HG03521 (cell line): Measurements from ENCODE around the gene CARHSP1.
"Not testable (repeated sequence)": the region's sequence is repeated elsewhere in the genome, so short reads cannot be mapped to it uniquely, and the experiment has no call there.

Source experiments
- ATAC-seq: cut with Tn5 transposase; IDR thresholded peaks from one replicate; pipeline ENCODE4 v1.9.1; 2021; ENCODE audit warnings: mild to moderate bottlenecking, moderate library complexity; ENCODE audit not compliant: unreplicated experiment

The CARHSP1 gene

GRCh38 chr16:8873866-8874195 lies 5.0 kb upstream of the CARHSP1 start:
- not testable (repeated sequence) for ATAC-seq

DNA sequence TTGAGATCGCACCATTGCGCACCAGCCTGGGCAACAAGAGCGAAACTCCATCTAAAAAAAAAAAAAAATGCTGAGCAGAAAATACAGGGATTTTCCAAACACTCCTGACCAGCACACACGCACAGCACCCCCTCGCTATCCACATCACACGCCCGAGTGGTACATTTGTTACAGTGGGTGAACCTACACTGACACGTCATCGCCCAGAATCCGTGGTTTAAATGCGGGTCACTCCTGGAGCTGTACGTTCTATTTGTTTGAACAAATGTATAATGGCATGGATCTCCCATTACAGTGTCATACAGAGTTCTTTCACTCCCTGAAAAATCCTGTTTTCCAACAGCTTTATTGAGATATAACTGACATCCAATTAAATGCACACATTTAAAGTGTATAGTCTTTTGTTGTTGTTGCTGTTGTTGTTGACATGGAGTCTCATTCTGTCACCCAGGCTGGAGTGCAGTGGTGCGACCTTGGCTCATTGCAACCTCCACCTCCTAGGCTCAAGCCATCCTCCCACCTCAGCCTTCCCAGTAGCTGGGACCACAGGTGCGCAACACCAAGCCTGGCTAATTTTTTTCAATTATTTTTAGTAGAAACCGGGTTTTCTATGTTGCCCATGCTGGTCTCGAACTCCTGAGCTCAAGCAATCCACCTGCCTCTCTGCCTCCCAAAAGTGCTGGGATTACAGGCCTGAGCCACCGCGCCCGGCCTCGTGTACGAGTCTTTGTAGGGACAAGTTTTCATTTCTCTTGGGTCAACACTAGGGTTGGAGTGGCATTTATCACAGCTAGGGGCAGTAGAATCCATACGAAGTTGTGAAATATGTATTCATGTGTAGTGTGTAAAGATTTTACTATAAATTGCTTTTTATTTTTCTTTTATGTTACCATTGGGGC lies 4.4 kb upstream of the CARHSP1 start:
- no peak for ATAC-seq

DNA sequence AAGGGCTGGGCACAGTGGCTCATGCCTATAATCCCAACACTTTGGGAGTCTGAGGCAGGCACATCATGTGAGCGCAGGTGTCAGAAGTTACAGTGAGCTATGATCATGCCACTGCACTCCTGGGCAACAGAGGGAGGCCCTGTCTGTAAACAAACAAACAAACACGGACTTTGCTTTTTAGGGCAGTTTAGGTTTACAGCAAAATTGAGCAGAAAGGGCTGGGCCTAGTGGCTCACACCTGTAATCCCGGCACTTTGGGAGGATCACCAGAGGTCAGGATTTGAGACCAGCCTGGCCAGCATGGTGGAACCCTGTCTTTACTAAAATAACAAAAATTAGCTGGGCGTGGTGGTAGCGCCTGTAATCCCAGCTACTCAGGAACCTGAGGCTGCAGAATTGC lies 3.3 kb upstream of the CARHSP1 start:
- ATAC-seq = no peak

DNA sequence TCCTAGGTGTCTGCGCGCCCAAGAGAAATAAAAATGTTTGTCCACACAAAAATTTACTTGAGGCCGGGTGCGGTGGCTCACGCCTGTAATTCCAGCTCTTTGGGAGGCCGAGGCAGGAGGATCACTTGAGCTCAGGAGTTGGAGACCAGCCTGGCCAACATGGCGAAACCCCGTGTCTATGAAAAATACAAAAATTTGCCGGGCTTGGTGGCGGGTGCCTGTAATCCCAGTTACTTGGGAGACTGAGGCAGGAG lies 1.1 kb upstream of the CARHSP1 start:
- not testable (repeated sequence) for ATAC-seq

DNA sequence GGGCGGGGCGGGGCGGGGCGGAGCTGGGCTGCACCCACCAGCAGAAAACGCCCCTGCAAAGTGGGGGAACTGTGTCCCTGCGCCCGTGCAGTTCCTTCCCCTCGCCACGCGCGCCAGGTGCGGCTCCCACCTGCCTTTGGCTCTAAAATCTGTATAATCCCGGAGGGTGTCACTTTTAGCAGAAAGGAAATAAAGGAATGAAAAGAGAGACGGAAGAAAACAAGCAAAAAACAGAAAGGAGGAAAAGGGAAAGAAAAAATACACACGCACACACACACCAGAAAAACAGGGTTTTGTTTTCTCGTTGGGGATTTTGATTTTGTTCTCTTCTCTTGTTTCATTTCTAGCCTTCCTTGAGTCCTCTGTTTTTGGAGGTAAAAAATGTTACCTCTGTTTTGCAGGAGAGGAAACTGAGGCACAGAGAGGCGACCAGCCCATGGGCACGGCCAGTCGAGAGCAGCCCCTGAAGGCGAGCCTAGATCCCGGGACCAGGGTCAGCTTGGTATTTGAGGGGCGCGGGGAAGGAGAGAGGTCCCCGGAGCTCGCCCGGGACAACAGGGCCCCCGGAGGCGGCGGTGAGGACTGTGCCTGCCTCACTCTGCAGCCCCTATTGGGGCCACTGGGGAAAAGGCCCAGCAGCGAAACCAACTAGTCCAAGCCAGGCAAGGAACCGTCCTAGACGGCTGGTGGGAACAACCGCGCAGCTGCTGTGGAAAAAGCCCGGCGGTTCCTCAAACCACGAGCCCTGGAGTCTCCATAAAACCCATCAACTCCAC lies 594 bp upstream of the CARHSP1 start:
- no peak for ATAC-seq

DNA sequence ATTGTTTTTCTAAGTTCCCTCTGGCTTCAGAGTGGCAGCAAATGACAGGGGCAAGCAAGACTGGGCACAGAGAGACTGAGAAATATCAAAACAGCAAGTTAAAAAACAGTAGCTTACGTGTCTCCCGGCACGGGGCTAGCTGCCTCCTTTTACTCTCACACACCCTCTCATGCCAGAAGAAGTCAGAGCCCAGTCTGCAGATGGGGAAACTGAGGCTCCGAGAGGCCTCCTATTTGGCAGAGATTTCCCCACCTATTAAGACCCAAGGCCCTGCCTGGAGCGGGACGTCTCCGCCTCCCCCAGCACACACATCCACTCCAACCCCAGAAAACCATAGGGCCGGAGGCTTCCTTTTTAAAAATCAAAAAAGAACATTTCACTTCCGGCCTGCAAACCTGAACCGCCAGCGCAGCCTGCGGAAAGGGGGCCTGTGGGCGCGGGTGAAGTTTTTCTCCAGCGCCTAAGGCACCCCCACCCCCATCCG lies 832 bp downstream of the CARHSP1 start:
- ATAC-seq = no peak

DNA sequence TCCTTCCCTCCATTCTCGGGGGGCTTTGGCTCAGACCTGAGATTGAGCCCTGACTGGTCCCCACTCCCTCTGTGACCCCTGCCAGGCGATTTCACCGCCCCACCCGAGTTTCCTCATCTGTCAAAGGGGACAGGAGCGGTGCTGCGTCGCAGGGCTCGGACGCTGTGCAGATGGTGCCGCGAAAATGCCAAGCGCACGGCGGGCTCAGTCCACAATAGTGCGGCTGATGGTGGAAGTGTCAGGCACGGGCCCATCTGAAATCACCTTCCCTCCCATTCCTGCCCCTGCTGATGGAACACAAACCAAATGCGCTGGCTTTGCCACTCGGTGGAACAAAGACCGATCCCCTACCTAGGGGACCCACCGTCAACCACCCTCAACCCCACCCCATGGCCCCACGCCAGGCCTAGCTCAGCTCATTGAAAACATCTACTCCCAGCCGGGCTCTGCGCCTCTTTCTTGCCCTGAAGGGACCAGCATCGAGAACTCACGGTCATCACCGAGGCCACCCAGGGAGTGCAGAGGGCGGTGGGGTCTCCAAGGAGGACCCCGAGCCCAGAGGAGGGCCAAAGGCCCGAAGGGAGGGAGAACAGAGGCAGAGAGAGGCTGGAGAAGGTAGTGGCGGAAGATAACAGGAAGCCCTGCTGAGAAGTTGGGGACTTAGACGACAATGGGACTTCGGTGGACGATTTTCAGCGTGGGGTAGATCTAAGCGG lies 1.4 kb downstream of the CARHSP1 start:
- no peak for ATAC-seq

DNA sequence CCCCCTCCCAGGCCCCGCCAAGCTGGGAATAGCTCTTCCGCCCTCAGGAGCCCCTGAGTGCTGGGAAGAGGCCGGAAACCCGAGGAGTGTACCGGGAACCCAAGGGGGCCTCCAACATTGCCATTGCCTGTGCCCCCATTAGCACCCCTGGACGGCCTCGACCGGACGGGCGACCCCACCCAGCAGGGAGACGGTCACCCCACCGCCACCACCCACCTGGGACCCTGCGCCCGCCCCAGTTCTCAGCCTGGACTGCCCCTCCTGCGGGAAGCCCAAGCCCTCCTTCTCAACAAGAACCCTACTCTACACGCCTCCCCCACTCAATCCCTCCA lies 2.0 kb downstream of the CARHSP1 start:
- no peak for ATAC-seq

DNA sequence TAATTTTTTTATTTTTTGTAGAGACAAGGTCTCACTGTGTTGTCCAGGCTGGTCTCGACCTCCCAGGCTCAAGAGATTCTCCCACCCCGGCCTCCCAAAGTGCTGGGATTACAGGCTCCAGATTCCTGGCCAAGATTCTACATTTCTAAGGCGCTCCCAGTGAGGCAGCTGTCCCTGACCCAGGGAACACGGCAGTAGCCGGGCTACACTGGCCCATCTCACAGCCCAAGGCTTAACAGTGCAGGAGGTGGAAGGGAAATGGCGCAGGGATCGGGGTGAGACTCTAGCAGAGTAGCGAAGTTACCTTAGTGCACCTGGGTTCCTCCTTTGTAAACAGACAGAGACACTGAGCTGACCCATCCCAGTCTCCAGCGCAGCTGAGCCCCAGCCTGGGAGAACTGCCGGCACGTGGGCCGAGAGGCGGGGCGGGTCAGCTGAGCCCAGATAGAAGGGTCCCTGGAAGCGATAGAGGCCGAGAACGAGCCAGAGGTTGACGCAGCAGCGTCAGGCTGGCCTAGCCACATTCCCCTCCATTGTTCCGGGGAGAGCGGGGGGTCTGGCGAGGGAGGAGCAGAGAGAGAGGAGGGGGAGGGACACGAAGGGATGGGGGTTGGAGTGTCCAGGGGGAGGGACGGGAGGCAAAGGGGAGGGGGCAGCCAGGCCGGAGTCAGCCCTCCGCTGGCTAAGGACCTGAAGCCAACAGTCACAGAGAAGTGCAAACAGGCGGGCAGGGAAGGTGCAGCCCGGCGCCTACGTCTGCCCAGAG lies 2.5 kb downstream of the CARHSP1 start:
- ATAC-seq = no peak

DNA sequence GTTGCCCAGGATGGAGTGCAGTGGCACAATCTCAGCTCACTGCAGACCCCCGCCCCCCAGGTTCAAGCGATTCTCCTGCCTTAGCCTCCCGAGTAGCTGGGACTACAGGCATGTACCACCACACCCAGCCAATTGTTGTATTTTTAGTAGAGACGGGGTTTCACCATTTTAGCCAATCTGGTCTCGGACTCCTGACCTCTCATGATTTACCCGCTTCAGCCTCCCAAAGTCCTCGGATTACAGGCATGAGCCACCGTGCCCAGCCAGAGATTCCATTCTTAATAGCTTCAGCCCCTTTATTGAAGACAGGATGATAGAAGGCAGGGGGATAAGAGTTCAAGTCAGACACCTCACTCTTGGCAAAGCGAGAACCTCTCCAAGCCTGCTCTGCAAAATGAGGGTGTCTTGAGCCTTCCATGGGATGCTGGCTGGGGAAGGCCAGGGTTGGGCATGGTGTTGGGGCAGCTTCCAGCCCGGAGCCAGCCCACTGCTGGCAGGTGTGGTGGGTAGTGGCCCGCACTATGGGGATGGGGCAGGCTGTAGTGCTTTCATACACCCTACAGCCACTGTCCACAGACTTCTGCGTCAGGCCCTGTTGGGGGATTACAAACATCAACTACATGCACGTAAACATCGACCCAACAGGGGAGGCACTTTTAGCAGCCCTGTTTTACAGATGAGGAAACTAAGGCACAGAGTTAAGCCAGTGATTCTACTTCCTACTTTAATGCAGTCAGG lies 3.5 kb downstream of the CARHSP1 start:
- no peak for ATAC-seq

DNA sequence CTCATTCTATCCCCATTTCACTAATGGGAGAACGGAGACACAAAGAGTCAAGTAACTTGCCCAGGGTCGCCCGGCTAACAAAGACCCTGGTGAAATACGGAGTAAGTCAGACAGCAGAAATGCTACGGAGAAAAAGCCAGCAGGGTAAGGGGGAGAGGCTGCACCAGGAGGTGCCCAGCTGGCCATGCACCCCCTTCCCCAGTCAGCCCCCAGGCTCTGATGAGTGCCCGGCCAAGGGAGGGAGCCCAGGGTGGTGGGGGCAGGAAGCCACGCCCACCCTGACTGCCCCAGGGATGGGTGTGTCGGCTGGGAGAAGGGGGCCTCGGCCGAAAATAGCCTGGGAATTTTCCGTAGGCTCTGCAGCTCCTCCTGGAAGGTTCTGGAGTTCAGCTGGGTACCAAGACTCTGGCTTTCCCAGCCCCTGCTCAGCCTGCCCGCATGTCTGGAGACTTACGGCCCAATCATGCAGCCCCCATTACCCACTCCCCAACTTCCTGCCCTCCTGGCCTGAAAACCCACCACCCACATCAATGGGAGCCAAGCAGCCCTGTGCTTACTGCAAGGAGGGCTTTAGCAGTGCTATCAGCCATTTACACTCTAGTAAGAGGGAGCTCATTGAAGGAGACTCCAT lies 4.2 kb downstream of the CARHSP1 start:
- no peak for ATAC-seq

DNA sequence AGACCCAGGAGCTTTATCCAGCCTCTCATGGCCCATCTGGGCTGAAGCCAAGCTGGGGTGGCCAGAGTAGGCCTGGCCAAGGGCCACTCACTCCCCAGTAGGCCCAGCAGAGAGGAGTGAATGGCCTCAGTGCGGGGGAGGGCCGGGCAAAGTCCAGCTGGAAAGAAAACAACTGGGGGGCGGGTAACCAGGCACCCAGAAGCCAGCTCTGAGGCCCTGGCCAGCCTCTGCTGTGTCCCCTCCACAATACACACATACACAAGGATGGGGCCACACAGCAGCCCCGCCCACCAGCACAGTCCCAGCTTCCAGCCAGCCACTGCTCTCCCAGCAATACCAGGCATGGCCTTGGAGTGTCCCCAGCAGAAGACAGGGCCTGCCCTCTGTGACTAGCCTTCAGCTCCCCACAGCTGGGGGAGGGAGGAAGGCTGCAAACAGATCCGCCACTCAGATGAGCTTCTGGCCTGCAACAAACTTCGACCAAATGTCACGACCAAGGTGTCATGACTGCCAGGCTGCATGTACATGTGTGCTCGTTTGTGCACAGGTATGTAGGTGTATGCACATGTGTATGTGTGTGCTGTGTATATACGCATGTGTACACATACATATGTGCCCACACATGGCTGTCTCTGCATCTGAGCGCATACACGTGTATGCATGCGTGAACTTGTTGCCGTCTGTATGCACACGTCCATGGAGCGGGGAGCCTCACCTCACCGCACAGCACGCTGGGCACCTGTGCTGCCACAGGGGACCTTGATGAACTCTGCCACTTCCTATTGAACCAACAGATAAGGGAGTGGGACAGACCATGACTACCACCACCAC lies 5.0 kb downstream of the CARHSP1 start:
- no peak for ATAC-seq

GRCh38 chr16:8862309-8863130 lies 6.3 kb downstream of the CARHSP1 start:
- ATAC-seq = no peak

DNA sequence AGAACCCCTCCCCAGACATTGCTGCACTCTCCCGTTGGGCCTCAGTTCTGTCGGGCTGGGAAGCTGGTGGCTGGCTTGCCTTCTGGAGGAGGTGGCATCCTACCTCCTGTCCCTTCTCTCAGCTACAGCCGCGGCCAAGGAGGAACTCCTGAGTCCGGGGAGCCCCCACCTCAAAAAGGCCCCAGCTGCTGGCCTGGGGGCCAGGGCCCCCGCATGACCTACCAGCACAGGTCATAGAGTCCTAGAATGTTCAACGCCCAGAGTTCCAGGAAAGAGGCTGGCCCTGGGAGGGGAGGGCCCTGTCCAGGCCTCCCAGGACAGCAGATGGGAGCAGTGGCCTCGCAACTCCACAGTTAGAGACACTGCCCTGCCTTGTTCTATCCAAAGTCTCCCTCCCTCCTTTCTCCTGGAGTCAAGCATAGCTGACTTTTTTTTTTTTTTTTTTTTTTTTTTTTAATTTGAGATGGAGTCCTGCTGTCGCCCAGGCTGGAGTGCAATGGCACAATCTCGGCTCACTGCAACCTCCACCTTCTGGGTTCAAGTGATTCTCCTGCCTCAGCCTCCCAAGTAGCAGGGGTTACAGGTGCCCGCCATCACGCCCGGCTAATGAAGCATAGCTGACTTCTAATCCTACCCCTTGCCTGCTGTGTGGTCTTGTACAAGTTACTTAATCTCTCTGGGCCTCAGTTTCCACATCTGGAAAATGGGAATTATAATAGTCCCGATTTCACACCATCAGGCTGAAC lies 7.1 kb downstream of the CARHSP1 start:
- ATAC-seq = no peak

DNA sequence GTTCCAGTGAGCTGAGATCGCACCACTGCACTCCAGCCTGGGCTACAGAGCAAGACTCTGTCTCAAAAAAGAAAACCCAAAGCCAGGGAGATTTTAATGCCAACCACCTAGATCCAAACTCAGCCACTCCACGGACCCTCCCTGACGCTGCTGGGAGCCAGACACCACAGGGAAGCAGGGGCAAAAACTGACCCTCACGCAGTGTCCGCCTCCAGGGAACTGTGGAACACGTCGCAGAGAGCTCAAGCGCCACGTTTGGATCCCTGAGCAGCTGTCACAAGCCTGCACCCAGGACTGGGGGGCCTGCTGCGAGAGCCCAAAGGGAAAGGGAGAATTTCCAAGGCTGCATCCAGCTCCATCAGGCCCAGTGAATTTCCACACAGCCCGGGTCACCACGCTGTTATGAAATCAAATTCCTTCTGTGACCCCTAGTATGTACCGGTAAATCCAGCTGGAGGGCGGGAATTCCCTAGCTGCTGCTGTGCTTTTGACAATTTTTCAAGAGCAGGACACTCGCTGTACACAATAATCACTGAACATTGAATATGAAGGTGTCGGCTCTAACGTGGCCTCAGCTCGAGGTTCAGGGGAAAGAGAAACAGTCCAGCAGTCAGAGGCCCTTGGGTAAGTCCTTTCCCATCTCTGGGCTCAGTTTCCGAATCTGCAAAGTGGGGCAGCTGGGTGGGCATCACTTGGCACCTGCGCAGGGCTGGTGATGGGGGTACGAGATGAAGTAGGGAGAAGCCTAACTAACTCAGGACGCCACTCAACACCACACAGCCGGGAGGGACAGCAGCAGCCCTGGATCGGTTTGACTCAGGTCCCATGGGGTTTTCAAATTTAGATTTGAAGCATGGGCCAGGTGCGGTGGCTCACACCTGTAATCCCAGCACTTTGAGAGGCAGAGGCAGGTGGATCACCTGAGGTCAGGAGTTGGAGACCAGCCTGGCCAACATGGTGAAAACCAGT lies 8.6 kb downstream of the CARHSP1 start:
- no peak for ATAC-seq
